Neuronal stem cell (in vitro differentiated cells): ENCODE measurements around the gene OPRL1.
"Not testable (repeated sequence)": the region's sequence is repeated elsewhere in the genome, so short reads cannot be mapped to it uniquely, and the experiment has no call there.

ENCODE experiments used
- DNase-seq: peaks from one replicate; pipeline ENCODE4 v3.0.0-alpha.2; 2013; ENCODE audit warnings: low spot score
- H2AFZ ChIP-seq: one replicate; pipeline ENCODE4 v1.6.1; 2013; ENCODE audit warnings: mild to moderate bottlenecking, low read length, inconsistent platforms
- H2AK5ac ChIP-seq: 2 replicates; pipeline ENCODE4 v1.6.1; 2013; ENCODE audit warnings: low read depth, mild to moderate bottlenecking, inconsistent platforms, low read length, moderate library complexity, mixed read lengths
- H2BK120ac ChIP-seq: 2 replicates; pipeline ENCODE4 v1.6.1; 2013; ENCODE audit warnings: low read depth, mild to moderate bottlenecking, inconsistent platforms, low read length, moderate library complexity, mixed read lengths
- H2BK12ac ChIP-seq: one replicate; pipeline ENCODE4 v1.6.1; 2013; ENCODE audit warnings: low read length, inconsistent platforms
- H2BK15ac ChIP-seq: 2 replicates; pipeline ENCODE4 v1.6.1; 2013; ENCODE audit warnings: mild to moderate bottlenecking, low read length, inconsistent platforms, mixed read lengths
- H2BK5ac ChIP-seq: one replicate; pipeline ENCODE4 v1.6.1; 2013; ENCODE audit warnings: inconsistent platforms, mild to moderate bottlenecking, low read length, moderate library complexity
- H3K14ac ChIP-seq: one replicate; pipeline ENCODE4 v1.6.1; 2013; ENCODE audit warnings: low read length, inconsistent platforms
- H3K18ac ChIP-seq: 2 replicates; pipeline ENCODE4 v1.6.1; 2013; ENCODE audit warnings: low read length, inconsistent platforms
- H3K23ac ChIP-seq: 2 replicates; pipeline ENCODE4 v1.6.1; 2013; ENCODE audit warnings: low read depth, mild to moderate bottlenecking, mixed read lengths, low read length, inconsistent platforms; ENCODE audit not compliant: poor library complexity
- H3K27ac ChIP-seq: replicated peaks from 3 replicates; pipeline ENCODE4 v1.5.1; 2013; ENCODE audit warnings: low read length, inconsistent platforms
- H3K27me3 ChIP-seq, 3 experiments: 2 replicates each; pipeline ENCODE4 v1.6.1; 2013; ENCODE audit warnings: low read length in 3 of 3, mild to moderate bottlenecking in 2 of 3, inconsistent platforms in 1 of 3, low read depth in 1 of 3, mixed read lengths in 1 of 3, moderate library complexity in 1 of 3; ENCODE audit not compliant: control insufficient read depth in 3 of 3, insufficient read depth in 3 of 3
- H3K36me3 ChIP-seq, 2 donors: replicated peaks in 1 of 2; 2 replicates each; pipeline ENCODE4 v1.6.1; 2013; ENCODE audit warnings: low read length in 2 of 2; ENCODE audit not compliant: control insufficient read depth in 2 of 2, insufficient read depth in 2 of 2
- H3K4ac ChIP-seq: 2 replicates; pipeline ENCODE4 v1.6.1; 2013; ENCODE audit warnings: inconsistent platforms, mild to moderate bottlenecking, low read length, moderate library complexity
- H3K4me1 ChIP-seq, 2 donors: 1 replicate in 1 of 2; 2 replicates in 1 of 2; pipeline ENCODE4 v1.6.1; 2013; ENCODE audit warnings: low read length in 2 of 2, low read depth in 1 of 2; ENCODE audit not compliant: control insufficient read depth in 2 of 2, insufficient read depth in 1 of 2
- H3K4me2 ChIP-seq: one replicate; pipeline ENCODE4 v1.6.1; 2013; ENCODE audit warnings: mild to moderate bottlenecking, low read length, inconsistent platforms; ENCODE audit not compliant: insufficient read depth, poor library complexity, severe bottlenecking
- H3K4me3 ChIP-seq, 2 donors: 2 replicates each; pipeline ENCODE4 v1.5.1; 2013; ENCODE audit warnings: low read length in 2 of 2, mild to moderate bottlenecking in 2 of 2, inconsistent platforms in 1 of 2, moderate library complexity in 1 of 2
- H3K79me1 ChIP-seq: one replicate; pipeline ENCODE4 v1.6.1; 2013; ENCODE audit warnings: low read depth, mild to moderate bottlenecking, inconsistent platforms, low read length, moderate library complexity
- H3K9ac ChIP-seq: one replicate; pipeline ENCODE4 v1.6.1; 2013; ENCODE audit warnings: mild to moderate bottlenecking, low read depth, low read length, inconsistent platforms; ENCODE audit not compliant: poor library complexity
- H3K9me3 ChIP-seq, 2 donors: replicated peaks in 1 of 2; 2 replicates each; pipeline versions ENCODE3 to v1.6.1; 2013; ENCODE audit warnings: low read length in 2 of 2, mild to moderate bottlenecking in 2 of 2, inconsistent platforms in 1 of 2, low read depth in 1 of 2, mixed read lengths in 1 of 2, moderate library complexity in 1 of 2; ENCODE audit not compliant: control insufficient read depth in 2 of 2, insufficient read depth in 1 of 2
- H4K8ac ChIP-seq: one replicate; pipeline ENCODE4 v1.6.1; 2013; ENCODE audit warnings: low read depth, mild to moderate bottlenecking, inconsistent platforms, low read length, moderate library complexity
- H4K91ac ChIP-seq: one replicate; pipeline ENCODE4 v1.6.1; 2013; ENCODE audit warnings: low read length, low read depth, mild to moderate bottlenecking, inconsistent platforms; ENCODE audit not compliant: poor library complexity
- WGBS, 2 donors: extraction: QIAGEN DNeasy Blood & Tissue Kit; methylation state at CpG; one replicate each; pipeline ENCODE4 v1.1.7; 2013; ENCODE audit warnings: missing lambda C conversion rate in 2 of 2, mixed read lengths in 1 of 2; ENCODE audit not compliant: insufficient read length in 2 of 2, insufficient replicate concordance in 1 of 2; ENCODE audit errors: extremely low coverage in 2 of 2; 5-methylcytosine and 5-hydroxymethylcytosine counted together

OPRL1 gene

GRCh38 chr20:64088586-64088985 lies 8.7 kb downstream of the OPRL1 start:
- not testable (repeated sequence) for H3K36me3 ChIP-seq, H2AK5ac ChIP-seq, H2BK15ac ChIP-seq, DNase-seq, H3K4me2 ChIP-seq, H3K79me1 ChIP-seq, H4K91ac ChIP-seq, H3K4me3 ChIP-seq, H2BK5ac ChIP-seq, H2AFZ ChIP-seq, H3K27ac ChIP-seq
- H4K8ac ChIP-seq: peak overlapping the region; percentile 52
- H2BK12ac ChIP-seq: peak overlapping the region; percentile 49
- H3K9ac ChIP-seq: peak overlapping the region; percentile 52
- H3K4ac ChIP-seq: peak overlapping the region; percentile 7
- peak overlapping the region; percentile 88 for H3K23ac ChIP-seq
- H3K27me3 ChIP-seq: peaks cover 2 to 64% (median 29%) of the 10 kb centered on the region in 3 experiments
- peak overlapping the region; percentile 91 for H3K18ac ChIP-seq
- peaks cover 11 to 13% of the 10 kb centered on the region in 2 donors for H3K4me1 ChIP-seq
- peak overlapping the region; percentile 98 for H3K14ac ChIP-seq
- H3K9me3 ChIP-seq: peaks cover 8 to 19% of the 10 kb centered on the region in 2 donors
- H2BK120ac ChIP-seq: peak overlapping the region; percentile 35

DNA sequence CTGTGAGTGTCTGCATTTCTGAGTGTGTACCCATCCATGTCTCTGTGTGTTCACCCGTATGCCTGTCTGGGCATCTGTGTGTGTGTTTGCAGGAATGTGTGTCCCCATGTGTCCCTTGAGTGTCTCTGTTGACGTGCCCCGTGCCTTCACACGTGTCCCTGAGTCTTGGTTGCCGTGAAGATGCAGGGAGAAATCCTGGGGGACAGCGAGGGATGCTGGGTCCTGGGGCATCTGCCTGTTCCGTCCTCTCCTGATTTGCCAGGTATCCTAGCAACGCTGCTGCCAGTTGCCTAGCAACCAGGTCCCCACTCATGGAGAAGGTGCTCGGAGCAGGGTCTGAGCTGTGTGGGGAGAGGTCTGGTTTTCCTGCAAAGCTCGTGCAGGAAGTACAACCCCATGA lies 10.3 kb downstream of the OPRL1 start:
- Histone ChIP-seq H2BK120ac (no peak overlapping the region), H3K4ac (no peak overlapping the region), H2AK5ac (peak overlapping the region; percentile 46), H3K4me1 (peaks cover 4 to 5% of the 10 kb centered on the region in 2 donors), H2AFZ (no peak overlapping the region), H3K4me2 (no peak overlapping the region), H3K36me3 (no peaks in the 10 kb centered on the region), H3K9ac (no peak overlapping the region), H3K9me3 (peaks cover 8 to 19% of the 10 kb centered on the region in 2 donors), H3K79me1 (no peaks in the 10 kb centered on the region), H3K27me3 (peaks cover 0 to 48% (median 14%) of the 10 kb centered on the region in 3 experiments), H3K4me3 (peak overlapping the region in 1 of 2 donors; percentile 54), H2BK5ac (no peak overlapping the region), H4K91ac (no peak overlapping the region), H2BK15ac (no peak overlapping the region), H2BK12ac (no peak overlapping the region), H3K14ac (no peak overlapping the region), H4K8ac (no peak overlapping the region), H3K27ac (no peak overlapping the region), H3K23ac (peak overlapping the region; percentile 67), H3K18ac (no peak overlapping the region)
- DNase-seq: no peak
- no CpG with 5 or more reads among the region's 10 CpGs for WGBS, 2 donors

DNA sequence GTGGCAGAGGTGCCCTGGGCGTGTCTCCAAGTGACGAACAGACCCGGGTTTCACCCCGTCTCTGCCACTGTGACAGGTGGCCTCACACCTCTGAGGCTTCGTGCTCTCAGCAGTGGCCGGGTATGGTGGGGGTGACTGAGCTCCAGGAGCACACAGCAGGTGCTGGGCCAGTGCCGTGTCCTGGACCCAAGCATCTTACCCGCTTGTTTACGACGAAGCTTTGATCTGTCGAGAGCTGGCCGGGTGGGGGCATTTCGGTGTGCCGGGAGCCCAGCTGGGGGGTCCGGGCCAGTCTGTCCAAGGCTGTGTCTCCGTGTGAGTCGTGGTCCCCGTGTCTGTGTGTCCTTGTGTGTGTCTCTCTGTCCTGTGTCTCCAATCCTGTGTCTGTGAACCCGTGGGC lies 11.5 kb downstream of the OPRL1 start:
- Histone ChIP-seq H3K36me3 (no peaks in the 10 kb centered on the region), H3K79me1 (no peaks in the 10 kb centered on the region), H2BK15ac (no peak overlapping the region), H4K8ac (no peak overlapping the region), H3K4me3 (no peak overlapping the region), H3K27me3 (peaks cover 0 to 38% (median 8%) of the 10 kb centered on the region in 3 experiments), H3K27ac (no peak overlapping the region), H3K9me3 (peaks cover 8 to 11% of the 10 kb centered on the region in 2 donors), H2AFZ (no peak overlapping the region), H2BK5ac (no peak overlapping the region), H3K14ac (no peak overlapping the region), H2BK120ac (no peak overlapping the region), H3K4me2 (no peak overlapping the region), H3K4me1 (peaks cover 4% of the 10 kb centered on the region in 2 donors), H2BK12ac (peak overlapping the region; percentile 73), H2AK5ac (peak overlapping the region; percentile 63), H3K4ac (no peak overlapping the region), H3K23ac (peak overlapping the region; percentile 60), H3K18ac (peak overlapping the region; percentile 38), H3K9ac (no peak overlapping the region), H4K91ac (no peak overlapping the region)
- no CpG with 5 or more reads among the region's 19 CpGs for WGBS, 2 donors
- no peak for DNase-seq

DNA sequence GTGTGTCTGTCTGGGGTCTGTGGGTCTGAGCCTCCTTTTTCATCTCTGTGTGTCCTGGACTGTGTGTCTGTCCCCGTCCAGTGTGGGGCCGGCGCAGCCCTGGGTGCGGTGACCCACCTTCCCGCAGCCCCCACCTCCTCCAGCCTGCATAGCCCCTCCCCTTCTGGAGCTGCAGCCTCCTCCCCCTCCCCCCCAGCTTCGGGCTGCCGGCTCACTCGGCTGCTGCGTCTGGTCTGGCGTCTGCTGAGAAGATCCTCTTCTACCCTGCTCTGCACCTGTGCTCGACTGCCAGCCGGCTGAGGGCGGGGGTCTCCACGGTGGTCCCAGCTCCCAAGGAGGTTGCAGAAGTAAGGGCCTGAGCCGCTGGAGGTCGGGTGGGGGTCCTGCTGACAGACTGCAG lies 11.9 kb downstream of the OPRL1 start:
- no peak for DNase-seq
- H3K79me1 ChIP-seq: no peaks in the 10 kb centered on the region
- no peak overlapping the region for H3K9ac ChIP-seq
- H3K27me3 ChIP-seq: peaks cover 0 to 34% (median 7%) of the 10 kb centered on the region in 3 experiments
- H3K9me3 ChIP-seq: peaks cover 7 to 8% of the 10 kb centered on the region in 2 donors
- H2BK15ac ChIP-seq: no peak overlapping the region
- H3K18ac ChIP-seq: peak overlapping the region; percentile 38
- WGBS, 2 donors: no CpG with 5 or more reads among the region's 16 CpGs
- H3K4me3 ChIP-seq: no peak overlapping the region
- peak overlapping the region; percentile 60 for H3K23ac ChIP-seq
- no peak overlapping the region for H3K4ac ChIP-seq
- no peak overlapping the region for H2BK5ac ChIP-seq
- H3K27ac ChIP-seq: no peak overlapping the region
- no peak overlapping the region for H2AFZ ChIP-seq
- H3K36me3 ChIP-seq: no peaks in the 10 kb centered on the region
- H3K4me1 ChIP-seq: peaks cover 4% of the 10 kb centered on the region in 2 donors
- H3K14ac ChIP-seq: no peak overlapping the region
- peak overlapping the region; percentile 73 for H2BK12ac ChIP-seq
- no peak overlapping the region for H2BK120ac ChIP-seq
- H4K8ac ChIP-seq: no peak overlapping the region
- H2AK5ac ChIP-seq: peak overlapping the region; percentile 63
- no peak overlapping the region for H3K4me2 ChIP-seq
- no peak overlapping the region for H4K91ac ChIP-seq
